ENCODE data around the gene TNS1.
A peak's percentile ranks its signal among the peaks of the same experiment; 100 is the strongest.

Gene TNS1

DNA sequence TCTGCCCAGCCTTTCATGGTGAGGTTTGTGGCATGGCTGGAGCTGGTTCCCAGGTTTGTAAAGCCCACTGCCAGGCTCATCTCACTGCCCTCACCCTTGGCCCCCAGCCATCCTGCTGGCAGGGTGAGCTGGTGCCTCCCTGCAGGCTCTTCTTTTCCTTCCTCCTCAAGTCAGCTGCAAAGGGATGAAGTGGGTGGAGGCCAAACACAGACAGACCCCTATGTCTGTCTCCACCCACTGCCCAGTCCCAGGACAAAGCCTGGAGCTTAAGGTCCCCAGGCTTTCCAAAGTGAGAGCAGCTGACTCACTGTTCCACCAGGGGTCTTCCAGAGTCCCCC, 92.0 kb downstream of the TNS1 start:
- peak in 1 of 2 donors; percentile 41 for DNase-seq

DNA sequence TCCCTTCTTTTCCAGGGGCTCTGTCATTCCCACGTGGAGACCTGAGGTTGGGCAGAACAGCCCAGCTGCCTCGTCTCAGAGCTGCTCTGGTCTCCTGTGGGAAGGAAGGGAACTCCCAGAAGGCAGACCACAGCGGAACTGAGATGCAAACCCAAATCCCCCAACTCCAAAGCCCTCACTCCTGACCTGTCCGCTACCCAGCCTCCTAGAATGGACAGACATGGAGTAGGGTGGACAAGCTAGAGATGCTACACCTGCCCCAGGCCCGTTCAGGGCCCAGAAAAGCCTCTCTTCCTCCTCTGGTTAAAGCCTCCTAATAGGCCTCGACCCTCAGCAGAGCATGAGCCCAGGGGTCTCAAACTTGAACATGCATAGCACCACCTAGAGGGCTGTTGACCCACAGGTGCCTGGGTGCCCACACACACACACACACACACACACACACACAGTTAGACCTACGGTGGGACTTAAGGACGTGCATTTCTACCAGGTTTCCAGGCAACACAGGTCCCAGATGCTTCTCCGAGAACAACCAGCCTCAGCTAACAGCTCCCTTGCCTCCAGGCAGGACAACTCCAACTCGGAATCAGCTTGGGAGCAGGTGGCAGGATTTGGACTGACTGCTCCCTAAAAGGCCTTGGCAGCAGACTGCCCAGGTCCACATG, 93.5 kb downstream of the TNS1 start:
- no peak for DNase-seq

DNA sequence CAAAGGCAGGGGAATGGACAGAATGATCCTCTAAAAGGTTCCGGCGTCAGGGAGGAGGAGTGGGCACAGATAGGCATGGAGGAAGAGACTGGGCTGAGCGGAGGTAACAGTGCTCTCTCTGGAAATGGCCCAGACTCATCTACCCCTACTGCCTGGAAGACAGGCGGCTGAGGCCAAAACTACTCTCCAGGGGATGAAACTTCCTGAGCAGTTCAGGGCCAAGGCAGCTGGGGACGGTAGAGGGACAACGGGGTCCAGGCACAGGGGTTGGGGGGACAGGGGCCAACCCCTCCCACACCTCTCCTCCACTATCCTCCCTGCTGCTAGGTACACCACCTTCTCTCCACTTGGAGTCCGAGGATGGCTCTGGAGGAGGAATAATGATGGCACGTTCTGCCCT, 94.3 kb downstream of the TNS1 start:
- no peak for DNase-seq

DNA sequence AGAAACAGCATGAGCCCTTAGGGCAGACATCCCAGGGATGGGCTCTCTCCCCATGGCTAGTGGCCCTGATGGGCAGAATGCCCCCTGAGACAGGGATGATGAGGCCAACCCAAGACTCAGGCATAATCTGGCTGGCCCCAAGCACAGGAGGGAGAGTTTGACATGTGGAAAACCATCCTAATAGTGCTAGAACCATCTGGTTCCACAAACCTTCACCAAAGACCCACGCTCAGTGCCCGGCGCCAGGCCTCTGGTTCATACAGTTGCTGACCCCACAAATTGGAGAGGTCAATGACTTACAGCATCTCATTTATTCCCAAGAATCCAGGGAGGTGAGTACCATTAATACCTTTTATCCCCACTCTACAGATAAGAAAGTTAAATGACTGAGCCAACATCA, 95.5 kb downstream of the TNS1 start:
- no peak for DNase-seq

DNA sequence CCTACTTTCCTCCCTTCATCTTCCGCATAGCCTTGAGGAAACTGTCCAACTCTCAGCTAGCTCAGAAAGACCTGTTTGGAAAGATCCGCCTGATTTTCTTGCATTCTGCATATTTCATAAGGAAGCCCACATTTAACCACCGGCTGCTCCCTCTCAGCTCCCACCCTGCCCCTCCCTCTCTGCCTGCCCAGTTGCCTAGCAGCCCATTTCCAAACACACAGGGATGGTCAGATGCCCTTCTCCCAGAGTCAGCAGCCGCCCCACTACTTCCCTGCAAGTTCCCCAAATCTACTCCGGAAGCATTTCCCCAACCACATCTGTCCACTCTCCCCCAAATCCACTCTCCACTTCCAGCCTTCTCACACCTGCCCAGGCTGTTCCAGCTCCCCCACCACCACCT, 96.0 kb downstream of the TNS1 start:
- DNase-seq: peak; percentile 89 to 92

DNA sequence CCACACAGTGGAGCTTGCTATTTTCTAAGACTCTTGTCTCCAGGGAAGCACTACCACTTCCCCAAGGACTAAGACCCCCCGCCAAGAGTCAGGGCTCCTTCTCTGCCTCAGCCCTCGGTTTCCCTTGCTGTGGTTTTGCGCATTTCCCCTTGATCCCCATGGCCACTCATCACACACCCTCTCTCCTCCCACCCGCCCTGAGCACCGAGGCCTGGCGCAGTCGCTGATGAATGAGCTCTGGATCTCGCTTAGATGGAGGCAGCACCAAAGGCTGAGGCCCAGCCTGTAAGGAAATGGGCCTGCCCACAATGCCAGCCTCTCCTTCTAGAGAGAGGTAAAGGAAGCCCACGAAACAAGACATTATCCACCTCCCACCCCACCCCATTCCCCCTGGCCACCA, 96.9 kb downstream of the TNS1 start:
- peak; percentile 41 to 69 for DNase-seq

DNA sequence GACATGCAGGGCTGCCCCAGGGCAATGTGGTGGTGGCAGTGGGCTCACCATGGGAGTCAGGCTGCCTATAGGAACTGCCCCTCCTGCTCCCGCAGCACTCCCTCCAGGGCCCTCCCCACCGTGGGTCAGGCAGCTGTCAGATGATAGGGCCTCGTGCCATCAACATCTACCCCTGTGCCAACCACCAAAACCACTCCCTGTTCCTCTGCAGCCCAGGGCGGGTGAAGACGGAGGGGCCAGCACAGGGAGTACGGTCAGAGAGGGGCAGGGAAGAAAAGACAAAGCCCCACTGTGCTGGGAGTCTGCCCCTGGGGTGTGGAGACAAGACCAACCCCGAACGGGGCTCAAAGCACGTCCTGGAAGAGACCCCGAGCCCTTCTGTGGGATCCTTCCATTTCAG, 97.4 kb downstream of the TNS1 start:
- DNase-seq: peak; percentile 59 to 72

DNA sequence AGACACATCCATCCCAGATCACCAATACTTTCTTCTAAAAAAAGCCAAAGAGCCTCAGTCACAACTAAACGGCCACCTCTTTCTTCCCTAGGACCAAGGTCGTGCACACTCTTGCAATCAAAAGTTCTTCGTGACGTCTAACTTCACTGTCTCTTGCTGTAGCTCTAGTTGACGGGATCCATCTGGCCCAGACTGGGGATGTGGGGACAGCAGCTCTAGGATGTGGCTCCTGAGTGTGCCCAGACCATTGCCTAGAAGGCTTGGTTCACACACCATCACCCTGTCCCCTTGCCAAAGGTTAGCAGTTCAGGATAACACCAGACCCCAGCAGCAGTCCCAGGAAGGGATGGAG, 98.2 kb downstream of the TNS1 start:
- DNase-seq: no peak

DNA sequence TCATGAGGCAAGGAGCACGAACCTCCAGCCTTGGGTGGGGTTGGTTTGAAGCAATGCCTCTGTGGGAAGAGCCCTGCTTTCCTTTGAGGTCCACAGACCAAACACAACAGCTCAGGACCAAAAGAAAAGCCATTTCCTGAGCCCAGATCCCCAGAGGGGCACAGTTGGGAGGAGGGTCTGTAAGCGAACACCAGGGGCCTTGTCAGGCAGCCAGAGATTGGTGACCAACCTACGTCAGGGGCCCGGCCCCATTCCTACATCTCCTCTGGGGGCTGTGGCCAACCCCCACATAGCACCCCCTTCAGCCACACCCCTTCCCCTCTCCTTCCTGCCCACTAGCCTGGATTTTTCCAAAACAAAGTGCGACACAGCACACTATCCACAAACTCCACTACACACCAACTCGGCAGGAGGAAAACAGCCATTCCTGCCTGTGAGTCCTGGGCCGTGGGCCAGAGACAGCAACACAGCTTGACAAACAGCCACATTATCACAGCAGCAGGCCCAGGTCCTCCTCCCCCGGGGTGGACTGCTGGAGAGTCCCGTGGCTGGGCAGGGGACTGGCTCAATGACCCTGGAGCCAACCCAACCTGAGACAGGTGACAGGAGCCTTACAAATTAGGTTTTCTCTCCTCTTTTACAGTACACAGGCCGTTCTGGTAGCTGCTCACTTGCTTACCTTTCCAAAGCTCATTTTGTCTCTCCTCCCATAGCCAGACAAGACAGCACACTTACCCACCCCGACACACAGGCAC, 98.8 kb downstream of the TNS1 start:
- peak; percentile 37 to 63 for DNase-seq

DNA sequence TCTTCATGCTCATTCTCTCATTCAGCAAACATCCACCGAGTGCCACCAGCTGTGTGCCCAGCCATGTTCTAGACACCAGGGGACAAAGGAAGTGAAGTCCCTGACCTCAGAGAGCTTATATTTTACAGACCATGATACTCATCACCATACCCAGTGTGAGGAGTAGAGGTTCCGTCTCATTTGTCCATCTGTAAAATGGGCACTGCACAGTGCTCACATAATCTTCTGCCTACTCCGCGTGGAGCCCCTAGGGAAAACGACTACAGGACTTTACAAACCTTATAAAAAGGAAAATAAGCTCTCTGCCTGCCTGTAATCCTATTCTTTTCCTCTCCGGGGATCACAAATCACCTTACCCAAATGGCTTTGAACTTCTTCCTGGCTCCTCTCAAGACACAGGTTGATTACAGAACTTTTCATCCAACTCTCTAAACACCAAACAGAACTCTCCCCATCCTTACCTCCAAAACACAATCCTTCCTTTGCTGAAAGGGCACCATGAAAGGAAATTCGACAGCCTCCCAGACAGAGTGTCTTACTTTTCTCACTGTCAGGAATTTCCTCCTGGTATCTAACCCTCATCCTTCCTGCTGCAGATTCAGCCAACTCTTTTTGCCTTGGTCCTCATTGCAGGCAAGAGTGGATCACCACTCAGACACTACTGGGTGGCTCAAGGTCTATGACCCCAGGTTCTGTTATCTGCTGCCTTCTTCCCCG, 99.5 kb downstream of the TNS1 start:
- DNase-seq: no peak

DNA sequence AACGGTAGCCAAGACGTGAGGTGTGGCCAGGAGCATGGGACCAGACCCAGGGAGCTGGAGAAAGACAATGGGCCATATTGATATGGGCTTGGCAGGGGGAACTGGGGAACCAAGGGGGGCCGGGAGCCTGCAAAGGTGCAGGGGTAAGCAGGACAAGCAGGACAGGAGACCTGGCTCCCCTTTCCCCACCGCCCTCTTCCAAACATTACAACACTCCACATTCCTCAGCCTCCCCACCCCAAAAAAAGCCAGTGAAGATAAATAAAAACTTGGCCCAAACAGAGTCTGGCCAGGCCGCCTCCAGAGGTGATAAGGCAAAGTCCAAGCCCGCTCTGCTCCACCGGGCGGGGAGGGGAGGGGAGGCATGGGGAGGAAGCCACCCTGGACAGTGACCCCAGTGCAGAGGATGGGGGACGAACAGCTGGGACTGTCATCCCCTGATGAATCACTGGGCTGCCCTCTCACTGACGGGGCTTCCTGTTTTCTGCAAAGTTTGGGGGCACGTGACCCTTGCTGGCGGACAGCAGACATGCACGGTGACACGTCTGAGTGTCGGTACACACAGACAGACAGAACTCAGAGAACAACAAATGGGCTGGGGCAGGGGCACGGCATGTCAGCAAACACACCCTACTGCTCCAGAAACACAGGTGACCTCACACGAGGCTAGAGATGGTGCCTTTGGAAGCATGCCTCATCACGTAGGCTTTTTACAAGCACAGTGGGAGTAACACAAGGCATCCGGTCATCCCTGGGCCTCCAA, 100.2 kb downstream of the TNS1 start:
- DNase-seq: peak; percentile 91 to 97

DNA sequence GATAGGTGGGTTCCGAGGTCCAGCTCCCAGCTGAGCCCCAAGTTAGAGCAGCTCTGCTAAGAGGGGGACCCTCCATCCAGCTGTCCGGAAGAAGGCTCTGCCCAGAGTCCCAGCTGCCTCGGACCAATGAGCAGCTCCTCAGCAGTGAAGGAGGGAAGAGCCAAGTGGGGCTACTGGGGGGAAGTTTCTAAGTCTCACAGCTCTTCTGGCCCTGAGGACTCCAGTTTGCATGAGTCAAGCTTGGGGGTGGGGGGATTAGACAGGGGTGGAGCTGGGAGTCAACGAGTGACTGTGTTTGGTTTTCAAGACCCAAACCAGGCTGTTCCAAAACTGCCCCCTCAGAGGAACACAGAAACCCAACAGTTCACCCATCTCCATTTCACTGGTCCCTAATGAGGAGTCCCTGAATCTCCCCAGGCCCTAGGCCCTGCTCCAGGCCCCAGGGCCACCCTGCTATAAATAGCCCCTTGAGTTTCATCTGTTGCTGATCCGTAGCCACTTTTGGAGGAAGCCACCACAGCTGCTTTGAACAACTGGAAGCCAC, 100.9 kb downstream of the TNS1 start:
- DNase-seq: peak; percentile 13 to 47

DNA sequence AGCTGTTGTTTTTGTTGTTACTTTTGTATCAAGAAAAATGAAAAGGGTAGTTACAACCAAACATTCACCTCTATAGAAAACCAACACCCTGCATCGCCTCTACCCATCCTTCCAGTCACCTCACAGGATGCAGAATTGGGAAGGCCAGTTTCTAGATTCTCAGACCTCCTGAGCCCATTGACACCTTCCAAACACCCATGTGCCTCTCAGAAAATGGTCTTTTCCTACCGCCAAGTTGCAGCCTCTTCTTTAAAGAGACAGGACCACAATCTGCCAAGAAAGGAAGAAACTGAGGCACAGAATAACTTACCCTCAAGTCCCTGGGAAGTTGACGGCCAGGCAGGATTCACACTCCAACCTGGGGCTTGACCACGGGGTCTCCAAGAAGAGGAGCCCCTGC, 101.4 kb downstream of the TNS1 start:
- no peak for DNase-seq

DNA sequence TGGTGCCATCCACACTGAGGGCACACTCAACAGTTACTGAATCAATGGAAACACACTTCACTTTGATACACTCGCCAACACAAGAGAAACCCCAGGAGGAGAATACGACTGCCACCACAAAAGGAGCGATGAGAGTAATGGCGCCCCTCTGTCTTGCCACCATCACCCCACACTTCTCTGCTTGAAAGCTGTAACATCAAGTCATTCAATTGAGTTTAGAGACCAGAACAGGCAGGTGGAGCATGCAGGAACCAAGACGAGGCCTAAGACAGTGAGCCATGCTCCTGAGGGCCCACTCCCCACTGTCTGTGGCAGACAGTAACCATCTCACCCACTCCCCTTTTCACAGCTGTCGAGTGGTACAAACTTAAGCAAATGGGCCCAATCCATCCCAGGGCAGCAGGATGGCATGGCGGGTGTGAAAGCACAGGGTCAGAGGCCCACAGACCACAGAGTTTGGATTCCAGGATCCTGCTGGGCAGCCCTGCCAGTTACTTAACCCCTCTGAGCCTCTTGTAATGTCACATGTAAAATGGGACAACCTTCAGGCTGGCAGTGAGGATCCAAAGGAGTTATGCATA, 101.9 kb downstream of the TNS1 start:
- no peak for DNase-seq

DNA sequence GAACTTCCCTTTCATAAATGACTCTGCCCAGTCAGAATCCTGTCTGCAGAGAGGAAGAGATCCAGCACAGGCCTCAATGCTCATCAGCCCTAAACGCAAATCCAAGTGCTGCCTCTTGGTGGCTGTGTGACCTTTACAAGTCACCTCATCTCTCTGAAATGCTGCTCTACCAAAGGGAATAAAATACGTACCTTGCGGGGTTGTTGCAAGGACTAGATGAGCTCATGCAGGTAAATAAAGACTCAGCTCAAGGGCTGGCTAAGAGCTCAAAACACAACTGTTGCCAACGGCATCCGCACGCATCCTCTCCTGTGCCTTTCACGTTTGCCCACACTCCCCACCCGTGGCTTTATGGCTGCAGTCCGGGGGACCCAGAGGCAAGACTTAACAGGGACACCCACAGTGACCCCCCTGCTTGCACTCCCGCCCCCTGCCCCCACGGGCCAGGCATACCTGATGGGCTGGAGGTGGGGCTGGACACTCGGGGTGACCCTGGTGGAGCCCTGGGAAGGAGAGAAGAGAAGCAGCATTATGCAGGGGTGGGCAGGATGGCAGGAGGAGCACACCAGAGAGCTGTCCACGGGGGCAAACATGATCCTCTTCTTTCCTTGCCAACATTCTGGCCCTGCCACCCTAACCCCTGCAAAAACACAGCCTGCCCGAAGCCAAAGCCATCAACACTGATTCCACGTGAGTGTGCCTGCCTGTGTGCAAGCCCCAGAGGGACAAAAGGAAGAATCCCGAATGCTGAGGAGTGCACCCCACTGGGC, 102.6 kb downstream of the TNS1 start:
- DNase-seq: peak; percentile 46 to 58

DNA sequence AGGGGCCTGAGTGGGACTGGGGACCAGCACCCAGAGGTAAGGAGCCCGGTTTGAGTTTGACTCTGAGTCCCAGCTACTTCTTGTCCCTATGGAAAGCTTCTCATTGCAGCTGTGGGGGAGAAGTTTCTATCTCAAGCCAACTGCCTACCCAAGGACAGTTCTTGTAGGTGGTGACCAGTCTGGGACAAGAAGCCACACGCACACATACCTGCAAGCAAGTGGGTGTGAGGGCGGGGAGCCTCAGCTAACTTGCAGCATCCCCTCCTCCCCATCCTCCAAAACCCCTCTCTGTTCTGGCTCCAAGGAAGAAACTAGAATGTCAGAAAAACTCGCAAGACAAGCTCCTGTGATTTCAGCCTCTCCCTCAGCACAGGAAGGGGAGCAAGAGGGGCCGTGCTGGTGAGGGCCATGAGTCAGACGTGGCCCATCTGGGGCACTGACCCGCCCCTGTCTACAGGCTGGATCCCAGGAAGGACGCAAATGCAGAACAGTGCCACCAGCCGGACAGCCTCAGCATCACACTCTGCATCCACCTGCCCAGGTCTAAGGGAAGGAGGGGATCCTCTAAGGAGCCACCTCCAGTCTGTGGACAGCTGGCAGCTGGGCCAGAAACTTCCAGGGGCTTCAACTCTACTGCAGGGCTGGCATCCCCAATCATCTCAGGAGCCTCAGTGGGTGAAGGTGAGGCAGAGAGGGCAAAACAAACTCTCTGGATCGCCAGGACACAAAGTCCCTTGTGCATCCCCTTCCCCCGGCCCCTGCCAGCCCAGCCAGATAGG, 103.4 kb downstream of the TNS1 start:
- DNase-seq: peak; percentile 28 to 49

DNA sequence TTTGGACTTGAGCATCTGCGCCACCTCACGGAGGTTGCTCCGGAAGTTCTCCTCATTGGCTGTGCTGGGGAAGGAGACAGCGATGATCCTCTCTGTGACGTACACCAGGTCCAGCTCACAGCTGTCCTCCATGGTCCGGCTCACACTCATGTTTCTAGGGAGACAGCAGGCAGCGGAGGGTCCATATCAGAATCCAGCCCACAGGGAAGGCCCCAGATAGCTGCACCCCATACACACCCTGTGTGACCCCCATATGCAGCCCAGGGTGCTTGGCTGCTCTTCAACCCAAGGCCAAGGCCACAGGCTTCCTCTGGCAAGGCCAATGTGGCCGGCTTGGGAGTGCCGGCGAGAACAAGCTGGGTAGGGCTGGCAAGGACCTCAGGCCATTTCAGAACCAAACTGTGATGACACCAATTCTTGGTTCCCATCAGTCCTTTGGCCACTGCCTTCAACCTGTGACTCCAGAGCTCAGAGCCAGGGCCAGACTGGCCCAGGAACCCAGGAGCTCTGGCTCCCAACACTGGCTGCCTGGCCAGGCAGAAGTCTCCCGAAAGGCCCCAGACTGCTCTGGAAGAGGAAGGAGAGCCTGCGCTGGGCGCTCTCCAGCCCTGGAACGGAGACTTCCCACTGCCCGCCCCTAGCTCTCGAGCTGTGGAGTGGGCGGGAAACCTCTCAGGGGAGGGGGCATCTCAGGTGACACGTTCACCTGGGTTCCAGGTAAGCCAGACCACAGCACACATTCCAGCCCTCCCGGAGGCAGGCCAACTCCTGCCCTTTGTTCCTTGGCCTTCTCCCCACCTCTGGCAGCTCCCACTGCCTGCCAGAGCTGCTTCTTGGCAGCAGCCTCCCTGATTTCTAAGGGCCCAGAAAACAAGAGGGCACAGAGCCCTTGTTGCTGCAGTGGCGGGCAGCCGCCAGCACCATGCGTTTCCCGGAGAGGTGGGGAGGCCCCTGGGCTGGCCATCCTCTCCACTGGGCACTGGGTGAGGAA, 104.7 kb downstream of the TNS1 start:
- DNase-seq: no peak

DNA sequence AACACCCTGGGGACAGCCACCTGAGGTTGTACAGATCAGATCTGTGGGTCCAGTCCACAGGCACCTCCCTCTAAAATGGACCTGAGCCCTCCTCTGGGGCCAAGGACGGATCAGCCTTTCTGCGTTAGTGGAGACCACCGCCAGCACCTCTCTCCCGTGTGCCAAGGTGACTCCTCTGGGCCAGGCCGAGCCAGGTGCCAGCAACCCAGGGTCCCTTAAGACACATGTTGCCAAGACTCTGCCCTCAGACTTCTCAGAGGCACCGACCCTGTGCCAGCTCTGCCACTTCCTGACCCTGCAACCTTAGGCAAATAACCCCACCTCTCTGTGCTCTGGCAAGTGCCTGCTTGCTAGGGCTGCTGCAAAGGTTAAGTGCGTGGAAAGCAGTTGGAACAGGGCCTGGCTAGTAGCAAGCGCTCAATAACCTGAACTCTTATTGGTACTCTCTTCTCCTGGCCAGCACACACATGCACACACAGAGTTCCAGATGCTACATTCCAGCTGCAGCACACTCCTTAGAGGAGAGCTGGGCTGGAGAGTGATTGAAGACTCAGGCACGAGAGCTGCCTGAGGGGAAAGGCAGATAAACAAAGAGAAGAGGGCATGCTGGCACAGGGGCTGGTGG, 105.6 kb downstream of the TNS1 start:
- DNase-seq: no peak

DNA sequence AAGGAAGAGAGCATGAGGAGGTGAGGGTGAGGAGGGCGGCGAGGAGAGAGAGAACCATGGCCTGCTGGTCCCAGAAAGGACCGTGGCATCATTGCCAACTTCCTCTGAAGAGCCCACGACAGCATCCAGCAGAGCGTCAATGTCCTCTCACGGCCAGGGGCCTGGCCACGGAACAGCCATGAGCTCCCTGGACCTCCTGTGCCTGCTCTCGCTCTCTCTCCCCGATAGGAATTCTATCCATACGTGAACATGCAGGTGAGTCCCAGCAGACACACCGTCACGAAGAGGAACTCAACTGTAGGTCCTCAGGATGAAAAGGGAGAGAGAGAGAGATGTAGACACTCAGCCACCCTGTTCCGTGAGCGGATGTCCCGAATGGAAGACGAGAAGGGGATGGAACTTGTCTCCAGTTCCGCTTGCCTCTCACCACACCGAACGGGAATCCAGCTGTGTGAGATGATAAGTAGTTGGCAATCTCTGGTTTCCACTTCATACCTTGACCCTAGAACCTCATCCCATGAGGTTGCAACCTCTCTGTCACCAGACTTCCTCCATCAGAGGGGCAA, 107.6 kb downstream of the TNS1 start:
- DNase-seq: no peak

Data from inflammatory macrophage (primary cell).